GM19452 (cell line): Measurements from ENCODE around the gene MDP1.
A peak's percentile ranks its signal among the peaks of the same experiment; 100 is the strongest.
"Not testable (repeated sequence)": the region's sequence is repeated elsewhere in the genome, so short reads cannot be mapped to it uniquely, and the experiment has no call there.

Experiments
- ATAC-seq: cut with Tn5 transposase; IDR thresholded peaks from one replicate; pipeline ENCODE4 v1.9.1; 2021; ENCODE audit not compliant: unreplicated experiment

MDP1 gene

DNA sequence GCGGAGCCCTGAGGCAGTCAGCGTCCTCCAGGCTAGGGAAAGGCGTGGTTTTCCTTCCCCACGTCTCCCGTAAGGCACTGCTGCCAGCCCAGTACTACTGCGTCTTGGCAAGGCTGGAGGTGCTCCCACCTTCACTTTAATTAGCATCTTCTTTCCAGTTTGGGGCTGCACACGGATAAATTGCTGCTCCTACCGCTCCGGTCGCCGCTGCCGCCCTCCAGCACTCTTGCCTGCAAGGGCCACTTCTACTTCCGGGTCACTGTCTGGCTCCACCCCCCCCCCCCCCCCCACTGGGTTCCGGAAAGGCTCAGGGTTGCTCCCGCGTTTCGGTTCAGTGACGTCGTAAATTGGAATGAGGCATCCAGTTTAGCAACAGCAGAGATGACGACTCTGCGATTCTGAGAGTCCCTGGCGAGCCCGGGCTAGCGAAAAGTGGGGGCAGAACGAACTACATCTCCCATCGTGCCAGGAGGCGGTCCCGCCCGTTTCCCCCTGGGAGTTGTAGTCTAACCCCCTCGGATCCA lies 16.3 kb upstream of the MDP1 start, which contains the start of gene NEDD8:
NEDD8 (minus strand) TSS at position 247 of the 524 bp plus-strand sequence; CDS start at position 147, 100 bp downstream.
- peak; percentile 64 for ATAC-seq

DNA sequence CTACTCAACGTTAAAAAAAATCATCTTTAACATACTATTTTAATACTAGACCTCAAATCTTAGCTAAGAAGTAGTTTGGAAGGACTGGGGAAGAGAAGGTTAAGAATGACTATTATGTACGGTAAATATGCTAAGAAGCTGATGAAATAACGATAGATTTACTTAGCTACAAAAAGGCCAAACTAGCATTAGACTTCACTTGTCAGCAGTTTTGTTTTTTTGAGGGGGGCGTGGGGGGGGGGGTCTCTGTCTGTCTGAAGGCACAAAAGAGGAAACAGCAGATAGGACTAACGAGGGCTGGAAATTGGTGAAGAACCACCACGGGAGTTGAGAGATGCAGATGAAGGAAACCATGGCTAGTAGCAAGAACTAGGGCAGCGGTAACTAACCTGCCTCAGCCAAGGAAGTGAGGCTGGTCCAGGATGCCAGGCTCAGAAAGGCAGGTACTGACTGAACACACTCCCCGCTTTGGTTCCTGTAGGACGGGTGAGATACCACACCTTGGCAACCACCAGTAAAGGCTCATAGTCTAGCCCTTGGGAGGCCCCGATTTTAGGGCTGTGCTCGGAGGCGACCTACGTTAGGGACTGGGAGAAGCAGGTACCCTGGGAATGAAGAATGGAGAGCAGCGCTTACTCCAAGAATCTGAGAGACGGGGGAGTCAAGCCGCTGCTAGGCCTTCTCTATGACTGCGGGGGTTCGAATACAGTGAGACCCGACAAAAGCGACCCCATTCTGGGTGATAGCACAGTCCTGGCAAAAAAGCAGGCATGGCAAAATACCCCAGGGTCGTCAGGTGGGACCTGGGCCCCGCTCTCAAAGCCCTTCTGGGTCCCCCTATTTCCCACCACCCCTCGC lies 15.6 kb upstream of the MDP1 start:
- ATAC-seq, result no peak

DNA sequence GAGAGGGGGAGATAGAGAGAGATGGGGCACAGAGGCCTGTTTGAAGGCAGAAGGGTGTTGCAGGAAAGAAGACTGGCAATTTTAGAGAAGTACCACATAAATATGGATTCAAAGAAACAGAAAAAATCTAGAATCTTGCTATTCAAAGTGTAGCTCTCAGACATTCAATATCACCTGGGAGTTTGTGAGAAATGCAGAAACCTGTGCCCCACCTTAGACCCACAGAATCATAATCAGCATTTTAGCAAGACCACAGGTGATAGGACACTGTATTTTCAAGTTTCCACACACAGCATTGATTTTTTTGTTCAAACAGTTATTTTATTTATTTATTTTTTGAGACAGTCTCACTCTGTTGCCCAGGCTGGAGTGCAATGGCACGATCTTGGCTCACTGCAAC lies 13.0 kb upstream of the MDP1 start:
- no peak for ATAC-seq

DNA sequence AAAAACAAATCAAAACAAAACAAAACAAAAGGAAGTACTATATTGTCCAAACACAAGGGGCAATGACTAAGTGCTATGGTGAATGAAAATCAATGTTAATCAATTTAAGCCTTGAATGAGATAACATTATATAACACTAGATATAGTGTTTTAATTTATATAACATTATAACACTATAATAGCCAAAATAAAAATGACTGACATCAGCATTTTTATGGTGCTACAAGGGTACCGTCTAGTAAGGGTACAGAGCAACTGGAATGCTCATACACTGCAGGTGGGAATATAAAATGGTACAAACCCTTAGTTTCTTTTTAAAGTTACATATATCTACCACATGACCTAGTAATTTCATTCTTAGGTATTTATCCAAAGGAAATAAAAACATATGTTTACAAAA lies 10.6 kb upstream of the MDP1 start:
- no peak for ATAC-seq

DNA sequence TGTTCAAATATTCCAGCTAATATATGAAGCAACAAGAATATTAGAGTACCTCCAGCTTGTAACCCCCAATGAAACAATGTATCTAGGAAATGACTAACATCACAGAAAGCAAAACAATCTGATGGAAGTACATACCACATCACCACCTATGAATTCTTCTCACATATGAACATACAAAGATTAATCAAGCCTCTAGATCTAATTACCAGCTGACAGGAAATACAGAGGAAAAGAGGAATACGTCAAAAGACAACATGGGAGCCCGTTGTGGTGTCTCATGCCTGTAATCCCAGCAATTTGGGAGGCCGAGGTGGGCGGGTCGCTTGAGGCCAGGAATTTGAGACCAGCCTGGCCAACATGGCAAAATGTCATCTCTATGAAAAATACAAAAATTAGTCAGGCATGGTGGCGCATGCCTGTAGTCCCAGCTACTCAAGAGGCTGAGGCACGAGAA lies 8.8 kb upstream of the MDP1 start:
- ATAC-seq, result no peak

DNA sequence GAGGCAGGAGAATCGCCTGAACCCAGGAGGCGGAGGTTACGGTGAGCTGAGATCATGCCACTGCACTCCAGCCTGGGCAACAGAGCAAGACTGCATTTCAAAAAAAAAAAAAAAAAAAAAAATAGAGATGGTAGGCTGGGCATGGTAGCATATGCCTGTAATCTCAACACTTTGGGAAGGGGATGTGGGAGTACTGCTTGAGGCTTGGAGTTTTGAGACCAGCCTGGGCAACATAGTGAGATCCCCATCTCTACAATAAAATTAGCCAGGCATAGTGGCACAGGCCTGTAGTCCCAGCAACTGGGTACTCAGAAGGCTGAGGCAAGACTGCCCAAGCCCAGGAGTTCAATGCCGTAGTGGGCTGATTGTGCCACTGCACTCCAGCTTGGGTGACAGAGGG lies 7.1 kb upstream of the MDP1 start:
- not testable (repeated sequence) for ATAC-seq

DNA sequence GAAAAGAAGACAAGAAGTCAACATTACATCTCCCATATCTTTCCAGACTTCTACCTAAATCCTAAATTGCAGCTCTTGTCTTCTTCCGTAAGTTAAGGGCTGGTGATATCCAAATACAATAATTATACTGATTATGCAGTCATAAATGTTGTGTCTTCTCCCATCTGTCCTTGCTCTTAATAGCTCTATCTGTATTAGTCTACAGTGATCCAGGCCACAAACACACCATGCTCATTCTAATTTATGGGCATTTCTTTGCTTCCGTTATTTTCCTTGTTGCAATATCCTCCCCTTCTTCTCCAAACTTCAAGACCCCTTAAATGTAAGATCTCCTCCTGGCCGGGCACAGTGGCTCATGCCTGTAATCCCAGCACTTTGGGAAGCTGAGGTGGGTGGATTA lies 3.7 kb upstream of the MDP1 start:
- no peak for ATAC-seq

DNA sequence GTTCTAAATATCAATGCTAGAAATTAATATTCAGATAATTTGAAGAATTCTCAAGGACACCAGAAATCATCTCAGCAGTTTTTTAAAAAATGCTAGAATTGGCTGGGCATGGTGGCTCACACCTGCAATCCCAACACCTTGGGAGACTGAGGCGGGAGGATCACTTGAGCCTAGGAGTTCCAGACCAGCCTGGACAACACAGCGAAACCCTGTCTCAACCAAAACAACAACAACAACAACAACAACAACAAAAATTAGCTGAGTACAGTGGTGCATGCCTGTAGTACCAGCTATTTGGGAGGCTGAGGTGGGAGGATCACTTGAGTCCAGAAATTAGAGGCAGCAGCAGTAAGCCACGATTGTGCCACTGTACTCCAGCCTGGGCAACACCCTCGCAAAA lies 3.2 kb upstream of the MDP1 start:
- no peak for ATAC-seq

DNA sequence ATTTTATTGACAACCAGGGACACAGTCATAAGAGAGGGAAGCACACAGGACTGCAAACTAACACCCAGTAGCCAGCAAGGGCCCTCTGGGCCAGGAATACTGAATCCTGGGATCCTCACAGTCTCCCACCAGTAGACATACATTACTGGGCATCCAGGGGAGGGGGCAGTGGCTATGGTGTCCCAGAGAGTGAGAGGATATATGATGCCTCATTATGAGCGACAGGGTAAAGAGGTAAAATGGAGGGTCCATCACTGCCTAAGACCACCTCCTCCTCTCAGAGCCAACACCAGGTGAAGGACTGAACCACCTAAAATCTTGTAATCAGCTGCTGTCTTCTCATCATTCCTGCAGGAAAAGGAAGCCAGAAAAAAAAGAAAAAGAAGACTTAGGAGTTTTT lies 1.0 kb upstream of the MDP1 start:
- not testable (repeated sequence) for ATAC-seq

DNA sequence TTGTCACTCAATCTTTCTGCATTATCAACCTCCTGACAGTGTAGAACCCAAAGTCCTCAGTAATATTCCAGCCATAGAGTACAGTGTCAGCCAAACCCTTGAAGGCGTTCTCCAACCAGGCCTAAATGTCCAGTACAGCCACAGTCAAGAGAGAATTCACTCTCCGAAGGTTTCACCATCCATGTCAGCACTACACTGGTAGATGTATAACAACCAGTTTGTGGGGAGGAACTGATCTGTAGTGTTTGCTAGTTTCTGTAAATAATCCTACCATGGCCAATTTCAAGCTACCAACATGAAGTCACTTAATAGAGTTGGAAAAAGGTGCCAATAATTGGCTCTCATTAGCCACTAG lies 456 bp upstream of the MDP1 start:
- ATAC-seq, result no peak

DNA sequence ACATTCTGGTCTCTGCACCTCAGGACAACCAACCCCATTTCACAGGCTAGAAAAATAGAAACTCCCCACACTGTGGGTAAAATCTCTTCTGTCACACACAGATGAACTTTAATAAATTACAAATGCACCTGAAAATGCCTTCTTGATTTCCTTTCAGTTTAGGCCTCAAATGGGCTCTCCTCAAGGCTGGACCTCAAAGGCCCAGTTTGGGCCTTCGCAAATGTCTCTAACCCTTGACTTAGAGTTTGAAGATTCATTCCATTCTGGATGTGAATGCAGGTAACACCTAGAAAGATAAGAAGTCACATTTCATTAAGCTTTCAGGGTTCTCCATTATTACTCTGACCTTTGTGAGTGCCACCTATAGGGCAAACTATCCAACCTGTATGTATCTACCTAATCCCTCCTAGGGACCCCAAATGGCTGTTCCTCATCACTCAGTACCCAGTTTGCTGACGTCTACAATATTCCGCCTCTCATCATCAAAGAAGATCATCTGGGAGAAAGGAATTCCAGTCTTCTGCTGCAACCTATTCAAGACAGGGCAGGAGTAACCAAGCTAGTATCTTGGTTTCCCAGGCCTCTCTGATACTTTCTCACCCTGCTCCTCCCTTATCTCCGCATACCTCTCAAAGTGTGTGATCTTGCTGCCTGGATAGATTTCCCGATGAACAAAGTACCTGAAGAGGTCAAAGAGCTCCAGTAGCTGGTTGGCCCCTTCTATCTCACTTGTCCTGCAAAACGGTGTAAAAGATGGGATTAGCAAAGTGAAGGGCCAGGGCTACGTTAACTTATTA lies 1.8 kb downstream of the MDP1 start:
- no peak for ATAC-seq

DNA sequence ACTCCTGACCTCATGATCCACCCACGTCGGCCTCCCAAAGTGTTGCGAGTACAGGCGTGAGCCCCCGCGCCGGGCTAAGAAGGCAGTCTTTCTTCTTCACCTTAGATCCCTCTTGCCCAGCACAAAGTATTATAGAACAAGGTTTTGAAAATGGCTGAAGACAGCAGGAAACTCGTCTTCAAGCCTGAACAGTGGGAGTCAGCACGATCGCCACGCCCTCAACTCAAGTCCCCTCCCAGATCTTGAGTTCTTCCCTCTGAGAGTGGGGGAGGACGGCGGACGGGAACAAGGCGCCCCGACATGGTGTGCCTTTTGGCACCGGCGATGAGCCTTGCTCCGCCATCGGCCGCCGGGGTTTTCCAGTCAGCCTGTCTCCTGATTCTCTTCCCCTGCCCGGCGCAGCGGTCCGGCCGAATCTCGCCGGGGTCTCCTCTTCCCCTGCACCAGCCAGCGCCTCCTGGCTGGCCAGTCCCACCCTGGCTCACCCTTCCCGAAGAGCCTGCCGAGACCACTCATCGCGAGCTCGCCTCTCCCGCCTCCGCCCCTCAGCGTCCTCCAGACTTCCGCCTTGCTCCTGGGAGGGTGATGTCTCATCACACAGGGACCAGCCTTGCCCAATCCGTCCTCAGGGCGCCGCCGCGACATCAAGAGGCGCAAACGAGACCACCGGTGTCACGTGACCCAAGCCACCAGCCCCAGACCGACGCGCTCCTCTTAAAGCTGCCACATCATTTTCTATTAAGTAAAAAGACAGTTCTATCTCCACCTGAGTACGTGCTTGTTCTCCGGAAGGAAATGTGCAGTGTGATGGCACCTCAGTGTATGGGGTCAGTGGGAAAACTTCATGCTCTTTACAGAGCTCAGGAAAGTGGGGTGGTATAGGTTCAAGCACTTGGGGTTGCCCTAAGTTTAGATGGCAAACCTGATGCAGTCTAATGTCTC lies 2.7 kb downstream of the MDP1 start, which contains the start of gene CHMP4A:
CHMP4A (minus strand) TSS at position 565 of the 942 bp plus-strand sequence; CDS start at position 516, 49 bp downstream.
- ATAC-seq, result peak; percentile 79

DNA sequence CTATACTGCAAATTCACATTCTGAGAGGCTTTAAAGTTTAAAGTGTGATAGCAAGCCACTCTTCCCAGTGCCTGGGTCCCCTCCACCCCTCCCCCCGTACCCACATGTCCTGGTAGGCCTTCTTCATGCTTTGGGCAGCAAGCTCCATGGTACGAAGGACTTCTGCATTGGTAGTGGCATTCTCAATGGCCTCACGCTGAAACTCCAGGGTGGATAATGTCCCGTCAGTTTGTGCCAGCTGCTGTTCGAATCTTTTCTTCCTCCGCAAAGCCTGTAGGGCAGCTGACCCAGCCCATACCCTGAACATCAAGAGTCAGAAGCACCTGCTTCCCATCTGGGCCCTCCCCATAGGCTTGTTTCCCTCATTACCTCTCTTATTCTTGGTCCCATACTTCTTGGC lies 4.6 kb downstream of the MDP1 start:
- no peak for ATAC-seq

DNA sequence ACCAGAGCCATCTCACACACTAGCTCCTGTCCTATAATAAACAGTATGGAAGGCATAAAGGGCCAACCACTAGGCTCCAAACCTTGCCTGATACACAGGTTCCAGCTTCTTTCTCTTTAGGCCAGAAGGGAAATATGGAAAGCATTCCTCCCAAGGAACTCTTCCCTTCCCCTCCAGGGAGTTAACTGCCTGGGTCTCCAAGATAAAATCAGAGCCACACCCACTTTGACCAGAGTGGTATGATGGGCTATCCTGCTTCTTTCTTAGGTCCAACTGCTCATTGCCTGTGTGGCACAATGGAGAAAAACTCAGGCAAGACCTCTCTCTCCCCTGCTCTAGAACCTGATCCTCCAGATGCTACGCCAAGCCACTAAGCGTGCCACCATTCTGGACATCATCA lies 8.2 kb downstream of the MDP1 start:
- ATAC-seq, result no peak

DNA sequence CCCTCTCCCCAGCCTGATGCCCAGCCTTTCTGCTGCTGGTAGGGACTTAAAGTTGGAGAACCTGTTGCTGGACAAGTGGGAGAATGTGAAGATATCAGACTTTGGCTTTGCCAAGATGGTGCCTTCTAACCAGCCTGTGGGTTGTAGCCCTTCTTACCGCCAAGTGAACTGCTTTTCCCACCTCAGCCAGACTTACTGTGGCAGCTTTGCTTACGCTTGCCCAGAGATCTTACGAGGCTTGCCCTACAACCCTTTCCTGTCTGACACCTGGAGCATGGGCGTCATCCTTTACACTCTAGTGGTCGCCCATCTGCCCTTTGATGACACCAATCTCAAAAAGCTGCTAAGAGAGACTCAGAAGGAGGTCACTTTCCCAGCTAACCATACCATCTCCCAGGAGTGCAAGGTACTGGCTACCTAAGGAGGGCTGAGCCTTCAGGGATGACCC lies 8.7 kb downstream of the MDP1 start:
- ATAC-seq, result no peak

DNA sequence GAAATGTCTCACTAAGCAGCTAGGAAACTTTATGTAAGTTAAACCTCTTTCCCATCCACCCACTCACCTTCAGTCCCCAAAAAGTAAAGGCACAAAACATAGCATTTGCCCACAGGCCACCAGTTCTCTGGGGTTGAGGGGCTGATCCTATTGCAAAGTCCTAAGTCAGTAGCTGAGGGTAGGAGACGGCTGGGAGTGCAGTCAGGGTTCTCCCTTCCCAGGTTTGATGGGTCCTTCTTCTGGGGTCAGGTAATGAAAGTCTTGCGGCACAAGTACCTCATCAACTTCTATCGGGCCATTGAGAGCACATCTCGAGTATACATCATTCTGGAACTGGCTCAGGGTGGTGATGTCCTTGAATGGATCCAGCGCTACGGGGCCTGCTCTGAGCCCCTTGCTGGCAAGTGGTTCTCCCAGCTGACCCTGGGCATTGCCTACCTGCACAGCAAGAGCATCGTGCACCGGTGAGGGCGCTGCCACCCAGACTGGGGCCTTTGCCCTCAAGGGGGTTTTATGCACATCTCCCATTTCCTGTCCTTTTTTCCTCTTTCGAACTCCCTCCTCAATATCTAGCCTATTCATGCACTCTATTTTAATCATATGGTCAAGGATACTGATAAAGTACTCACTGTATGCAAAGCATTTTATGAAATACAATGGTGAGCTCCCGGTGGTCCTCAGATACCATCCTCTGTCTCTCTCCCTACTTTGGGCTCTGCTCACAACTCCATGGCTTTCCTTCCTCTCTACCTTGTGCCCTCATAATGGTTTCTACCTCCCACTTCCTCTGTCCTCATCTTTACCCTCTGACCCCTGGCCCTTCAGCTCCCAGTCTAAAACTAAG lies 9.4 kb downstream of the MDP1 start:
- no peak for ATAC-seq

DNA sequence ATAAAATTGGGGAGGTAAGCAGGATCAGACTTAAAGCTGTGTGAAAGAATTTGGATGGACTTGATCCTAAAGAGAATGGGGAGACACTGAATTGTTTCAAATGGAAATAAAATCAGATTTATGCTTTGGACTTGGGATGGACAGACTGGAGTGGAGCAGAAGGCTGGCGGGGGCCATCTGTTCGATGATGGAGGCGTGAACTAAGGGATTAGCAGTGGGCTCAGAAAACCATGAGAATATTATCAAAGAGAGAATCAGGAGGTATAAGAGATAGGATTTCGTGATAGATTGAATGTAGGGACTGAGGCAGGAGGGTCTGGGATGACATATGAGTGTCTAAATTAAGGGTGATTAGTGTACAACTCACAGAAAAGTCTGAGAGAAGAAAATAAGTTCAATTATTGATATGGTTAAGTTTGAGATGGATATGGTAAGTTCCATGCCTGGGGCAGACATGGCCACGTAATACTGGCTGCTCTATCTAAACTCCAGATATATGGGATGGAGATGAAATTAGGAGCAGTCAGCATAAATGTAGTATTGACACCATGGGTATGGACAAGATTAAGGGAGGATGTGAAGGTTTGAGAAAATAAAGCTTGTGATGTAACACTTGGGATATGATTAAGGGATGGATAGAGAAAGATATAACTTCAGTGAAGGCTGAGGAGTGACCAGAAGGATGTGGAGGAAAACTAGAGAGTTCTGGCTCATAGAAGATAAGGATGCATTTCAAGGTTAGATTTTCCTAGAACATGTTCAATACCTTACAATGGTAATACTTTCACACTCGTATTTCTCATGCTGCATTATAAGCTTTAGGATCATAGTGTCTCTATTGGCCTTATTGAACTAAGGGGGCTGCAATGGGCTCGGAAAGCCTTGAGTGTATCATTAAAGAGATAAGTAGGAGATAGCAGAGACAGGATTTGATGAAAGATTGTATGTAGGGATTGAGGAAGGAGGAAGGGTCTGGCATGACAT lies 11.4 kb downstream of the MDP1 start:
- ATAC-seq, result no peak

DNA sequence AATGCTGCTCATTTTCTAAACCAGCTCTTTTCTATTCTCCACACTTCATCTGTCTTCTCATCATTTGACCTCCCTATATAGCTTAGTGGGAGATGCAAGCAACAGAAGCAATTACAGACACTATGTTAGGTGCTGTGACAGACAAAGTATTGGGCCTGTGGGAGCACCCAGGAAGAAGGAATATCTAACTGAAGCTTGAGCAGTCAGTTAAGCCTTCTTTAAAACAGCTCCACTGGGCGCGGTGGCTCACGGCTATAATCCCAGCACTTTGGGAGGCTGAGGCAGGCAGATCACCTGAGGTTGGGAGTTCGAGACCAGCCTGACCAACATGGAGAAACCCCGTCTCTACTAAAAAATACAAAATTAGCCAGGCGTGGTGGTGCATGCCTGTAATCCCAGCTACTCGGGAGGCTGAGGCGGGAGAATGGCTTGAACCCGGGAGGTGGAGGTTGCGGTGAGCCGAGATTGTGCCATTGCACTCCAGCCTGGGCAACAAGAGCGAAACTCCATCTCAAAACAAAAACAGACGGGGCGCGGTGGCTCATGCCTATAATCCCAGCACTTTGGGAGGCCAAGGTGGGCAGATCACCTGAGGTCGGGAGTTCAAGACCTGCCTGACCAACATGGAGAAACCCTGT lies 12.5 kb downstream of the MDP1 start:
- not testable (repeated sequence) for ATAC-seq
